GF-D8 (cell line): ENCODE results near the gene SLC16A7.
"Not testable (repeated sequence)": the region's sequence is repeated elsewhere in the genome, so short reads cannot be mapped to it uniquely, and the experiment has no call there.

Experiments used
- DNase-seq: peaks from one replicate; lab custom pipeline; 2025; lab: John Stamatoyannopoulos, UW

Gene SLC16A7

GRCh38 chr12:59595883-59596540, at the start of gene SLC16A7:
Gene SLC16A7, plus strand, starts transcription at chr12:59596029. Its CDS starts 108,773 bp downstream, at chr12:59704802.
- peak; percentile 79 for DNase-seq

GRCh38 chr12:59548930-59549329, 46.9 kb upstream of the SLC16A7 start:
- DNase-seq = no peak

GRCh38 chr12:59559696-59560095, 36.1 kb upstream of the SLC16A7 start:
- no peak for DNase-seq

- no peak for DNase-seq
Observed at GRCh38 chr12:59570145-59570544, 25.7 kb upstream of the SLC16A7 start.

- no peak for DNase-seq
Observed at GRCh38 chr12:59574406-59574805, 21.4 kb upstream of the SLC16A7 start.

- no peak for DNase-seq
Observed at GRCh38 chr12:59575826-59576225, 20.0 kb upstream of the SLC16A7 start.

GRCh38 chr12:59578254-59578653, 17.6 kb upstream of the SLC16A7 start:
- no peak for DNase-seq

GRCh38 chr12:59579631-59580030, 16.2 kb upstream of the SLC16A7 start:
- DNase-seq = no peak

GRCh38 chr12:59580050-59580449, 15.8 kb upstream of the SLC16A7 start:
- DNase-seq = no peak

- no peak for DNase-seq
Observed at GRCh38 chr12:59583003-59583712, 12.7 kb upstream of the SLC16A7 start.

GRCh38 chr12:59587710-59588109, 8.1 kb upstream of the SLC16A7 start:
- no peak for DNase-seq

GRCh38 chr12:59593761-59594160, 2.1 kb upstream of the SLC16A7 start:
- DNase-seq = no peak

GRCh38 chr12:59594943-59595500, 807 bp upstream of the SLC16A7 start:
- no peak for DNase-seq

GRCh38 chr12:59595565-59595882, 305 bp upstream of the SLC16A7 start:
- no peak for DNase-seq

- DNase-seq = peak; percentile 71
Observed at GRCh38 chr12:59597385-59597781, 1.6 kb downstream of the SLC16A7 start.

GRCh38 chr12:59600171-59600570, 4.3 kb downstream of the SLC16A7 start:
- no peak for DNase-seq

- no peak for DNase-seq
Observed at GRCh38 chr12:59603754-59604153, 7.9 kb downstream of the SLC16A7 start.

GRCh38 chr12:59612823-59613434, 17.1 kb downstream of the SLC16A7 start:
- not testable (repeated sequence) for DNase-seq

- DNase-seq = no peak
Observed at GRCh38 chr12:59615392-59616165, 19.8 kb downstream of the SLC16A7 start.

GRCh38 chr12:59619461-59620240, 23.8 kb downstream of the SLC16A7 start:
- no peak for DNase-seq

GRCh38 chr12:59620326-59620725, 24.5 kb downstream of the SLC16A7 start:
- DNase-seq = peak; percentile 48
